ENCODE results near the gene CDK19.

DNA sequence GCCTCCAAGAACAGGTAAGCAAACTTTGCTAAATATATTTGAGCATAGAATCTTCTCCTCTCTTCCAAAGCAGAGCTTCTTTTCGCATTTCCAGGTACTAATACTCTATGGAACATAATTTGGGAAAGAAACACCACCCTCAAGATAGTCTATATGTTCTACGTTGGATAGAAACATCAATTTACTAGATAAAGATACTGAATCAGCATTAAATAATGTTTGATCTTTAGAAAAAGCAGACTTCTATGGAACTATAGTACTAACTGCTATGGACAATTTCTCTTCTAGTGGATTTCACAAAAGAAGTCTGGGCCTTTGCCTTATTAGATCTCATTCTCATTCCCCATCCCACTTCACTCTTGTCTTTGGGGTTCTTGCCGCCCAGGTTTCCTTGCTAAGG is 103.0 kb downstream of the CDK19 start:
- TF ChIP-seq MXI1 (IDR thresholded peaks at IDR 0.05; ENCODE audit: low read depth, low read length), result no peak
- TF ChIP-seq, protein P1, sequence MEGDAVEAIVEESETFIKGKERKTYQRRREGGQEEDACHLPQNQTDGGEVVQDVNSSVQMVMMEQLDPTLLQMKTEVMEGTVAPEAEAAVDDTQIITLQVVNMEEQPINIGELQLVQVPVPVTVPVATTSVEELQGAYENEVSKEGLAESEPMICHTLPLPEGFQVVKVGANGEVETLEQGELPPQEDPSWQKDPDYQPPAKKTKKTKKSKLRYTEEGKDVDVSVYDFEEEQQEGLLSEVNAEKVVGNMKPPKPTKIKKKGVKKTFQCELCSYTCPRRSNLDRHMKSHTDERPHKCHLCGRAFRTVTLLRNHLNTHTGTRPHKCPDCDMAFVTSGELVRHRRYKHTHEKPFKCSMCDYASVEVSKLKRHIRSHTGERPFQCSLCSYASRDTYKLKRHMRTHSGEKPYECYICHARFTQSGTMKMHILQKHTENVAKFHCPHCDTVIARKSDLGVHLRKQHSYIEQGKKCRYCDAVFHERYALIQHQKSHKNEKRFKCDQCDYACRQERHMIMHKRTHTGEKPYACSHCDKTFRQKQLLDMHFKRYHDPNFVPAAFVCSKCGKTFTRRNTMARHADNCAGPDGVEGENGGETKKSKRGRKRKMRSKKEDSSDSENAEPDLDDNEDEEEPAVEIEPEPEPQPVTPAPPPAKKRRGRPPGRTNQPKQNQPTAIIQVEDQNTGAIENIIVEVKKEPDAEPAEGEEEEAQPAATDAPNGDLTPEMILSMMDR (IDR thresholded peaks at IDR 0.05 in 2 of 3, conservative IDR thresholded peaks at IDR 0.05 in 1 of 3; ENCODE audit: control insufficient read depth in 2 of 3, extremely low read depth in 1 of 3, insufficient read depth in 1 of 3, low read depth in 3 of 3, low read length in 3 of 3), result no peak
- no peak for TF ChIP-seq NFXL1 (IDR thresholded peaks at IDR 0.05; ENCODE audit: borderline replicate concordance)
- TF ChIP-seq NRF1 (conservative IDR thresholded peaks at IDR 0.05; ENCODE audit: low read depth, low read length), result no peak
- TF ChIP-seq CHD4 (IDR thresholded peaks at IDR 0.05), result no peak
- no peak for TF ChIP-seq POLR2A (IDR thresholded peaks at IDR 0.05; ENCODE audit: low read depth, low read length)
- TF ChIP-seq, protein P2, sequence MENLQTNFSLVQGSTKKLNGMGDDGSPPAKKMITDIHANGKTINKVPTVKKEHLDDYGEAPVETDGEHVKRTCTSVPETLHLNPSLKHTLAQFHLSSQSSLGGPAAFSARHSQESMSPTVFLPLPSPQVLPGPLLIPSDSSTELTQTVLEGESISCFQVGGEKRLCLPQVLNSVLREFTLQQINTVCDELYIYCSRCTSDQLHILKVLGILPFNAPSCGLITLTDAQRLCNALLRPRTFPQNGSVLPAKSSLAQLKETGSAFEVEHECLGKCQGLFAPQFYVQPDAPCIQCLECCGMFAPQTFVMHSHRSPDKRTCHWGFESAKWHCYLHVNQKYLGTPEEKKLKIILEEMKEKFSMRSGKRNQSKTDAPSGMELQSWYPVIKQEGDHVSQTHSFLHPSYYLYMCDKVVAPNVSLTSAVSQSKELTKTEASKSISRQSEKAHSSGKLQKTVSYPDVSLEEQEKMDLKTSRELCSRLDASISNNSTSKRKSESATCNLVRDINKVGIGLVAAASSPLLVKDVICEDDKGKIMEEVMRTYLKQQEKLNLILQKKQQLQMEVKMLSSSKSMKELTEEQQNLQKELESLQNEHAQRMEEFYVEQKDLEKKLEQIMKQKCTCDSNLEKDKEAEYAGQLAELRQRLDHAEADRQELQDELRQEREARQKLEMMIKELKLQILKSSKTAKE (IDR thresholded peaks at IDR 0.05; ENCODE audit: low read depth, poor library complexity, severe bottlenecking), result no peak
- TF ChIP-seq BHLHE40 (IDR thresholded peaks at IDR 0.05; ENCODE audit: borderline replicate concordance in 1 of 2, low read depth in 2 of 2, low read length in 1 of 2), result no peak

Data from GM12878 (cell line).